H9 (cell line): ENCODE measurements around the gene TRNP1. TPM values are rescaled to one million over a fixed set of nuclear protein-coding genes. Genes with fewer than 3 reads are reported as not detected.

Experiments
- DNase-seq: peaks from one replicate; pipeline ENCODE4 v3.0.0-alpha.2; 2017
- H2AFZ ChIP-seq: one replicate; pipeline ENCODE4 v1.6.1; 2013; ENCODE audit warnings: mild to moderate bottlenecking, low read length, control low read depth, moderate library complexity
- H2AK5ac ChIP-seq: 2 replicates; pipeline ENCODE4 v1.6.1; 2013; ENCODE audit warnings: low read length, control low read depth, mixed read lengths; ENCODE audit not compliant: insufficient read length
- H2BK120ac ChIP-seq: one replicate; pipeline ENCODE4 v1.6.1; 2013; ENCODE audit warnings: low read depth, mild to moderate bottlenecking, low read length, control low read depth, inconsistent platforms; ENCODE audit not compliant: poor library complexity, severe bottlenecking
- H2BK12ac ChIP-seq: 2 replicates; pipeline ENCODE4 v1.6.1; 2013; ENCODE audit warnings: low read length, control low read depth, mixed read lengths, low read depth; ENCODE audit not compliant: insufficient read length
- H2BK15ac ChIP-seq: 2 replicates; pipeline ENCODE4 v1.6.1; 2013; ENCODE audit warnings: low read depth, low read length, control low read depth
- H2BK20ac ChIP-seq: one replicate; pipeline ENCODE4 v1.6.1; 2013; ENCODE audit warnings: low read depth, mild to moderate bottlenecking, low read length, control low read depth, inconsistent platforms; ENCODE audit not compliant: poor library complexity, severe bottlenecking
- H2BK5ac ChIP-seq: 2 replicates; pipeline ENCODE4 v1.6.1; 2013; ENCODE audit warnings: low read length, control low read depth, mixed read lengths; ENCODE audit not compliant: insufficient read length
- H3K14ac ChIP-seq: 2 replicates; pipeline ENCODE4 v1.6.1; 2013; ENCODE audit warnings: low read length, control low read depth; ENCODE audit not compliant: insufficient read depth
- H3K18ac ChIP-seq: 2 replicates; pipeline ENCODE4 v1.6.1; 2013; ENCODE audit warnings: low read depth, mild to moderate bottlenecking, mixed read lengths, low read length, control low read depth; ENCODE audit not compliant: insufficient read length
- H3K23ac ChIP-seq: 2 replicates; pipeline ENCODE4 v1.6.1; 2013; ENCODE audit warnings: low read length, control low read depth, mixed read lengths, low read depth; ENCODE audit not compliant: insufficient read length
- H3K23me2 ChIP-seq: 2 replicates; pipeline ENCODE4 v1.6.1; 2013; ENCODE audit warnings: low read depth, mild to moderate bottlenecking, mixed read lengths, low read length, control low read depth; ENCODE audit not compliant: insufficient read length, poor library complexity, severe bottlenecking
- H3K27ac ChIP-seq: 2 replicates; pipeline ENCODE4 v1.5.1; 2013; ENCODE audit warnings: low read length, control low read depth, mixed read lengths, low read depth; ENCODE audit not compliant: insufficient read length
- H3K27me3 ChIP-seq: 2 replicates; pipeline ENCODE4 v1.6.1; 2013; ENCODE audit warnings: low read length, control low read depth, inconsistent platforms; ENCODE audit not compliant: insufficient read depth
- H3K4ac ChIP-seq: 2 replicates; pipeline ENCODE4 v1.6.1; 2013; ENCODE audit warnings: low read depth, mild to moderate bottlenecking, control low read depth, inconsistent platforms, low read length, moderate library complexity
- H3K4me1 ChIP-seq: 2 replicates; pipeline ENCODE4 v1.6.1; 2013; ENCODE audit warnings: low read length, control low read depth, inconsistent platforms; ENCODE audit not compliant: insufficient read depth
- H3K4me2 ChIP-seq: 2 replicates; pipeline ENCODE4 v1.6.1; 2013; ENCODE audit warnings: low read length, control low read depth, mixed read lengths; ENCODE audit not compliant: insufficient read length, insufficient read depth
- H3K56ac ChIP-seq: 2 replicates; pipeline ENCODE4 v1.6.1; 2013; ENCODE audit warnings: low read depth, mild to moderate bottlenecking, mixed read lengths, low read length, control low read depth; ENCODE audit not compliant: insufficient read length
- H3K79me1 ChIP-seq: 2 replicates; pipeline ENCODE4 v1.6.1; 2013; ENCODE audit warnings: low read depth, mild to moderate bottlenecking, moderate library complexity, low read length, control low read depth, inconsistent platforms; ENCODE audit not compliant: insufficient read depth, poor library complexity, severe bottlenecking
- H3K79me2 ChIP-seq: 2 replicates; pipeline ENCODE4 v1.6.1; 2013; ENCODE audit warnings: low read length, control low read depth, inconsistent platforms; ENCODE audit not compliant: insufficient read depth
- H3K9ac ChIP-seq: 2 replicates; pipeline ENCODE4 v1.6.1; 2013; ENCODE audit warnings: low read length, control low read depth, mixed read lengths; ENCODE audit not compliant: insufficient read length; ENCODE audit errors: extremely low read depth
- H3K9me3 ChIP-seq: one replicate; pipeline ENCODE4 v1.6.1; 2013; ENCODE audit warnings: low read depth, low read length, inconsistent platforms; ENCODE audit not compliant: control insufficient read depth
- H3T11ph ChIP-seq: one replicate; pipeline ENCODE4 v1.6.1; 2013; ENCODE audit warnings: mild to moderate bottlenecking, low read length, control low read depth, inconsistent platforms
- H4K20me1 ChIP-seq: one replicate; pipeline ENCODE4 v1.6.1; 2013; ENCODE audit not compliant: control insufficient read depth, insufficient read length, insufficient read depth
- H4K5ac ChIP-seq: 2 replicates; pipeline ENCODE4 v1.6.1; 2013; ENCODE audit warnings: low read depth, mild to moderate bottlenecking, mixed read lengths, low read length, control low read depth; ENCODE audit not compliant: insufficient read length
- H4K8ac ChIP-seq: replicated peaks from 2 replicates; pipeline ENCODE4 v1.6.1; 2013; ENCODE audit warnings: low read length, control low read depth, mixed read lengths, low read depth; ENCODE audit not compliant: insufficient read length
- H4K91ac ChIP-seq: 2 replicates; pipeline ENCODE4 v1.6.1; 2013; ENCODE audit warnings: low read depth, mild to moderate bottlenecking, moderate library complexity, mixed read lengths, low read length, control low read depth; ENCODE audit not compliant: insufficient read length
- H3K27ac Mint-ChIP-seq, 3 experiments: 2 replicates in 2 of 3; 3 replicates in 1 of 3; pipeline ENCODE4 v1.8.0; 2020 to 2021; ENCODE audit warnings: mixed read lengths in 3 of 3, mild to moderate bottlenecking in 1 of 3, moderate library complexity in 1 of 3
- H3K27me3 Mint-ChIP-seq: 2 replicates; pipeline ENCODE4 v1.8.0; 2021; ENCODE audit warnings: low read depth, mild to moderate bottlenecking, moderate library complexity, mixed read lengths
- H3K36me3 Mint-ChIP-seq, 3 experiments: 2 replicates in 2 of 3; 3 replicates in 1 of 3; pipeline ENCODE4 v1.8.0; 2020 to 2021; ENCODE audit warnings: low read depth in 3 of 3, mixed read lengths in 3 of 3; ENCODE audit not compliant: insufficient read depth in 1 of 3
- H3K4me1 Mint-ChIP-seq, 2 experiments: 2 replicates each; pipeline ENCODE4 v1.8.0; 2020; ENCODE audit warnings: mixed read lengths in 2 of 2
- H3K4me3 Mint-ChIP-seq, 2 experiments: 2 replicates in 1 of 2; 3 replicates in 1 of 2; pipeline ENCODE4 v1.8.0; 2020 to 2021; ENCODE audit warnings: mild to moderate bottlenecking in 2 of 2, mixed read lengths in 2 of 2, moderate library complexity in 1 of 2
- H3K9me3 Mint-ChIP-seq, 2 experiments: 2 replicates in 1 of 2; 3 replicates in 1 of 2; pipeline ENCODE4 v1.8.0; 2020; ENCODE audit warnings: mild to moderate bottlenecking in 2 of 2, mixed read lengths in 2 of 2, moderate library complexity in 1 of 2
- WGBS: extraction: QIAGEN DNeasy Blood & Tissue Kit; methylation state at CpG from one replicate; pipeline ENCODE4 v1.1.7; 2013; ENCODE audit warnings: missing lambda C conversion rate, low lambda C conversion rate, mixed read lengths; ENCODE audit not compliant: insufficient read length; ENCODE audit errors: extremely low coverage; 5-methylcytosine and 5-hydroxymethylcytosine counted together
- total RNA-seq: library from RNA; stranded (reverse); gene quantifications from 2 replicates; pipeline ENCODE4 v1.2.1, GENCODE V29; 2021
- TF ChIP-seq, protein P1 (sequence below): fragments of 200-600 bp; sonication (generic); conservative IDR thresholded peaks from 3 replicates; pipeline ENCODE4 v1.8.0; 2021; ENCODE audit warnings: antibody characterized with exemption, mild to moderate bottlenecking

TRNP1 gene
- total RNA-seq, 1 experiment from 2014 or later, result 39.0 TPM

DNA sequence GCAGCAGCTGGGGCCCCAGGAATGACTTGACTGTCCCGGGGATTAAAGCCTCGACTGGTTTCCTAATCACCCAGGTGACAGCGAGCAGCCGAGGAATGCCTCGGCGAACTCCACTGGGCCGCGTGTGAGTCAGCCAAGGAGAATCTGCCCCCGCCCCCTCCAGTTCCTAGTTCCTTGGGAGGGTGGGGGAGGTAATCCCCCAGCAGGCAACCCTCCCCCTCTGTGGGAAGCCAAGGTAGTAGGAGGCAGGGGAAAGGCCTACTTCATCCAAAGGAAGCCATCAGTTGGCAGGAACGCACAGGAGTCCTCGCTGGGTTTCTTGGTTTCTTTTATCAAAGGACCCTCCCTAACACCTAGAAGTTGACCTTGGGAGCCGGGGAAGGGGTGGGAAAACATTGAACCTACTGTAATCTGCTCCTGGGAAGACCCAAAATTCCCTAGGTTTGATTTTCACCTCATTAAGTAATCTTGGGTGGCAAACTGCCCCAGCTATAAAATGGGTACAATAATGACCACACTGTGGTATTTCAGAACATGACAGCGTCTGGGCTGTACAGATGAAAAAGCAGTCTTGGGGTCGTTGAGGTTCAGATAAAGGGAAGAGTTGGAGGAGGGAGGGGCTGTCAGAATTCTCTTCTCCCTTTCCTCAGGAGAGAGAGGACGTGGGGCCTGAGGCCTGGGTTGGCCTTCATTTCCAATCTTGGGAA, 17.7 kb downstream of the TRNP1 start:
- Mint-ChIP-seq H3K27ac (peak overlapping the region; percentile 87 to 95 (median 93)), H3K27me3 (no peaks in the 10 kb centered on the region; the same call in 1 of the 2 replicates), H3K9me3 (no peaks in the 10 kb centered on the region; a peak in 2 of 5 replicates), H3K4me1 (peaks cover 48 to 51% of the 10 kb centered on the region in 2 experiments), H3K36me3 (peaks cover 13 to 34% (median 16%) of the 10 kb centered on the region in 3 experiments), H3K4me3 (peak overlapping the region; percentile 89 to 92)
- Histone ChIP-seq H2BK5ac (no peak overlapping the region), H3K4me2 (peak overlapping the region; percentile 96), H3K18ac (no peak overlapping the region), H2AFZ (no peak overlapping the region), H2BK12ac (no peak overlapping the region), H3K27me3 (no peaks in the 10 kb centered on the region), H3K56ac (no peak overlapping the region), H3T11ph (no peak overlapping the region), H4K20me1 (no peaks in the 10 kb centered on the region), H4K8ac (no peak overlapping the region), H4K5ac (no peak overlapping the region), H3K23me2 (peaks cover 28% of the 10 kb centered on the region), H2BK15ac (no peak overlapping the region), H4K91ac (no peak overlapping the region), H2BK20ac (no peak overlapping the region), H3K14ac (no peak overlapping the region; the same call in 1 of the 2 replicates), H3K4me1 (peaks cover 13% of the 10 kb centered on the region), H3K79me2 (peaks cover 35% of the 10 kb centered on the region), H3K4ac (no peak overlapping the region), H3K79me1 (peaks cover 4% of the 10 kb centered on the region), H3K9ac (peak overlapping the region; percentile 90), H2AK5ac (no peak overlapping the region), H3K23ac (no peak overlapping the region), H3K9me3 (no peaks in the 10 kb centered on the region), H3K27ac (no peak overlapping the region), H2BK120ac (no peak overlapping the region)
- peak; percentile 94 for DNase-seq
- no CpG with 5 or more reads among the region's 15 CpGs for WGBS
- TF ChIP-seq, protein P1, sequence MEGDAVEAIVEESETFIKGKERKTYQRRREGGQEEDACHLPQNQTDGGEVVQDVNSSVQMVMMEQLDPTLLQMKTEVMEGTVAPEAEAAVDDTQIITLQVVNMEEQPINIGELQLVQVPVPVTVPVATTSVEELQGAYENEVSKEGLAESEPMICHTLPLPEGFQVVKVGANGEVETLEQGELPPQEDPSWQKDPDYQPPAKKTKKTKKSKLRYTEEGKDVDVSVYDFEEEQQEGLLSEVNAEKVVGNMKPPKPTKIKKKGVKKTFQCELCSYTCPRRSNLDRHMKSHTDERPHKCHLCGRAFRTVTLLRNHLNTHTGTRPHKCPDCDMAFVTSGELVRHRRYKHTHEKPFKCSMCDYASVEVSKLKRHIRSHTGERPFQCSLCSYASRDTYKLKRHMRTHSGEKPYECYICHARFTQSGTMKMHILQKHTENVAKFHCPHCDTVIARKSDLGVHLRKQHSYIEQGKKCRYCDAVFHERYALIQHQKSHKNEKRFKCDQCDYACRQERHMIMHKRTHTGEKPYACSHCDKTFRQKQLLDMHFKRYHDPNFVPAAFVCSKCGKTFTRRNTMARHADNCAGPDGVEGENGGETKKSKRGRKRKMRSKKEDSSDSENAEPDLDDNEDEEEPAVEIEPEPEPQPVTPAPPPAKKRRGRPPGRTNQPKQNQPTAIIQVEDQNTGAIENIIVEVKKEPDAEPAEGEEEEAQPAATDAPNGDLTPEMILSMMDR, result no peak
